Muscle layer of colon (tissue), 2 donors: ENCODE results near the gene ADGRA1.

ENCODE experiments used
- H3K27ac ChIP-seq: one replicate; pipeline ENCODE4 v1.7.0; 2013; ENCODE audit warnings: low read depth, mild to moderate bottlenecking, low read length, moderate library complexity
- H3K27me3 ChIP-seq, 2 donors: one replicate each; pipeline ENCODE4 v1.7.0; 2013; ENCODE audit warnings: low read length in 2 of 2, mild to moderate bottlenecking in 2 of 2; ENCODE audit not compliant: insufficient read depth in 2 of 2, control insufficient read depth in 1 of 2
- H3K36me3 ChIP-seq: one replicate; pipeline ENCODE4 v1.7.0; 2013; ENCODE audit warnings: mild to moderate bottlenecking, low read length; ENCODE audit not compliant: insufficient read depth
- H3K4me1 ChIP-seq: one replicate; pipeline ENCODE4 v1.7.0; 2013; ENCODE audit warnings: mild to moderate bottlenecking, low read length; ENCODE audit not compliant: insufficient read depth
- H3K4me3 ChIP-seq, 2 donors: one replicate each; pipeline ENCODE4 v1.7.0; 2013; ENCODE audit warnings: low read length in 2 of 2, low read depth in 1 of 2, mild to moderate bottlenecking in 1 of 2, moderate library complexity in 1 of 2
- H3K9ac ChIP-seq: one replicate; pipeline ENCODE4 v1.7.0; 2013; ENCODE audit warnings: low read length
- H3K9me3 ChIP-seq: one replicate; pipeline ENCODE4 v1.7.0; 2013; ENCODE audit warnings: mild to moderate bottlenecking, low read length
- donor health status: abdominal sarcoma.
- donor health status: Adenocarcinoma of cecum.

The ADGRA1 gene

DNA sequence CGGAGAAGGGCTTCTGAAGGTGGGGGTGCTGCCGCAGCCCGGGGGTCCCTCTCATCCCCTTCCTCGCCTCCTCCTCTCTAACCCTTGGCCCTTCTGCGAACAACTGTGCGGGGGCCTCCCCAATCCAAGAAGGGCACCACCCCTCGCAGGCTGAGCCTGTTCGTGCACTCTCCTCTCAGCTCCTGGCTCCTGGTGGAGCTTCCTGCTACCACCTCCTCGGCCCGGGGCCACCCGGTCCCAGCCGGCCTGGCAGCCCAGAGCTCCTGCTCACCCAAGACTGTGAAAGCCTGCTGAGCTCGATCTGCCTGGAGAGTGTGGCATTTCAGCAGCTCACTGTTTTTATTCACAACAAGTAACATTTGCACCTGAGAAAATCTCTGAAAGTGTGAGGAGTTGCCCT is 2.4 kb downstream of the ADGRA1 start:
- no peak overlapping the region for H3K27ac ChIP-seq
- no peaks in the 10 kb centered on the region for H3K9me3 ChIP-seq
- no peaks in the 10 kb centered on the region for H3K4me1 ChIP-seq
- no peaks in the 10 kb centered on the region for H3K36me3 ChIP-seq
- H3K9ac ChIP-seq, result no peak overlapping the region
- H3K27me3 ChIP-seq, result peaks cover 3 to 44% of the 10 kb centered on the region in 2 donors
- no peak overlapping the region for H3K4me3 ChIP-seq

DNA sequence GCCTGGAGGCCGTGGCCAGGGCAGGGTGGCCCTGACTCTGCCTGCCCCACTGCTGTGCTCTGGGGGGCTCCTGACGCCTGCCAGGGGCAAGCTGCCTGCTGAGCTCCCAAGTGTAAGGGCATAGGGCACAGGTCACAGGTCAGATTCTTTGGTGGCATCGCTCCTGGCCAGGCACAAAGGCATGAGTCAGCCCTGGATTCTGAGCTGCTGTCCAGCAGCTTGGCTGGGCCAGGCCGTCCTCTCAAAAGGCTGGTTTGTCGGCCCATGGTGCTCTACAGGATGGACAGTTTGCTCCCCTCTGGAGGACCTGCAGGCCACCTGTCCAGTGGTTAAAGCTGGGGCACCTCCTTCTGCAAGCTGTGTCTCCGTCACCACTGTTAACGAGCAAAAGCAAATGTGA is 2.9 kb downstream of the ADGRA1 start:
- H3K27ac ChIP-seq, result no peak overlapping the region
- no peaks in the 10 kb centered on the region for H3K9me3 ChIP-seq
- H3K4me1 ChIP-seq, result no peaks in the 10 kb centered on the region
- H3K36me3 ChIP-seq, result no peaks in the 10 kb centered on the region
- H3K27me3 ChIP-seq, result peaks cover 3 to 39% of the 10 kb centered on the region in 2 donors
- no peak overlapping the region for H3K9ac ChIP-seq
- no peak overlapping the region for H3K4me3 ChIP-seq

DNA sequence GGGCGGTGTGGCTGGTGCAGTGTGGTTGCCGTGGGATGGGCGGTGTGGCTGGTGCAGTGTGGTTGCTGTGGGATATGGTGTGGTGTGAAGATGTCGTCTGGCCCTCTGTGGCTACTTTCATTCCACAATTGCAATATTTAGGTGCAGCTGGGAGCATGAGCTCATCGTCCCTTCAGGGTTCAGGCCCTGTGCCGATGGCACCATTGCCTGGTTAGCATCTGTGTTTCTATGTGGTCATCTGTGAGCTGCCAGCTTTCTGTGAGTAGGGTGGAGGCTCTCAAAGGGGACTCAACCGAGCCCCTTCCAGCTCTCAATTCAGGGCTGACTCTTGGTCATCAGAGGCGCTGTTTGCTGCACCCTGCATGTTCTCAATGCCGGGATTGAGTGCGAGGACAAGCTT is 3.6 kb downstream of the ADGRA1 start:
- H3K4me3 ChIP-seq, result no peak overlapping the region
- no peaks in the 10 kb centered on the region for H3K36me3 ChIP-seq
- H3K27me3 ChIP-seq, result peaks cover 3 to 32% of the 10 kb centered on the region in 2 donors
- H3K9me3 ChIP-seq, result no peaks in the 10 kb centered on the region
- no peak overlapping the region for H3K9ac ChIP-seq
- no peak overlapping the region for H3K27ac ChIP-seq
- H3K4me1 ChIP-seq, result no peaks in the 10 kb centered on the region

DNA sequence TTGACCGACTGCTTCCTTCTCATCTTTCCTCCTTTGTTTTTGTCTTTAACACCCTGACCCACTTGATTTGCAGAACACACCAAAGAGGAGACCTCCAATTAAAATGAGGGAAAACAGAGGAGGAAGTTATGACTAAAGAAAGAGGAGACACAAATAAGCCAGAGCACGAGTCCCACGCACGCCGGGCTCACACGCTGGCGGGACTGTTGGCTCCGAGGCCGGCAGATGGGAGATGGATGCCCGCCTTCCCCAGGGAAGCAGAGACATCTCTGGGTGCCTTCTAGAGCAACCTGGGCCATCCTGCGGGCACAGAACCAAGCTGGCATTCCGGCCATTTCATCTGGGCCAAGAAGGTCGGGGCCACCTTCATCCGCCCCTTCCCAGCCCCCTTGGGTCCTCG is 5.6 kb downstream of the ADGRA1 start:
- H3K27me3 ChIP-seq, result peaks cover 0 to 29% of the 10 kb centered on the region in 2 donors
- no peaks in the 10 kb centered on the region for H3K36me3 ChIP-seq
- no peaks in the 10 kb centered on the region for H3K9me3 ChIP-seq
- H3K4me1 ChIP-seq, result no peaks in the 10 kb centered on the region
- no peak overlapping the region for H3K9ac ChIP-seq
- H3K4me3 ChIP-seq, result no peak overlapping the region
- no peak overlapping the region for H3K27ac ChIP-seq

DNA sequence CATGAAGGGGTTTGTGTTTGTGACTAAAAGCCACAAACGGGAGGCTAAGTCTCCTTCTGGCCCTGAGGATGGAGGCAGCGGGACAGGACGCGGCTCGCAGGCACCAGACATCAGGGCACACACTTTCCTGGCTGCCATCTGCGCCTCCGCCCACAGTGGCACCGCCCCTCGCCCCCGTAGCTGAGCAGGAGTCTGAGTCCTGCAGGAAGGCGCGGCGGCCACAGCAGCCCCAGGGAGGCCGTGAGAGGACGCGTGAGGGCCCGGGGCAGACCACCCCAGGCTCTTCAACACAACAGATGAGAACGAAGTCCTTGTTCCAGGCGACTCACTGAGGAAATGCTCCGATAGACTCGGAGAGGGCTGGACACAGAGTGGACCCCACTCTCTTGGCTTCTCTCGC is 6.6 kb downstream of the ADGRA1 start:
- no peak overlapping the region for H3K4me3 ChIP-seq
- no peak overlapping the region for H3K9ac ChIP-seq
- H3K27me3 ChIP-seq, result peaks cover 0 to 28% of the 10 kb centered on the region in 2 donors
- no peaks in the 10 kb centered on the region for H3K9me3 ChIP-seq
- H3K36me3 ChIP-seq, result no peaks in the 10 kb centered on the region
- H3K4me1 ChIP-seq, result no peaks in the 10 kb centered on the region
- no peak overlapping the region for H3K27ac ChIP-seq

DNA sequence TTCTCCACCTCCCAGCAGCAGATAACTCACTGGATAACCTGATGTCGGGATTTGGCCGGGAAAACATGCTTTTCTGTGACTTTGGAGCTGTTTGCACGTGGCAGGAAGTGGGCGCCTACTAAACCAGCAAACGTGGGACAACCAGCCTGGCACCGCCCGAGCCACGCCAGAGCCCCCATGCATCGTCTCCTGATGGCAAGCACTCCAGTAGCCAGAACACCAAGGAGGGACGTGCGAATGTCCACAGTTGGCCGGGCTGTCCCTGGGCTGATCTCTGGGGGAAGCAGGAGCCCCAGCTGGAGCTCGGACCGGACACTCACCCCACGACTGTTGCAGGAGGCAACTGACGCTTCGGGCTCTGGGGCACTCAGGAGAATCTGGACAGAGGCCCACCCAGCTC is 7.1 kb downstream of the ADGRA1 start:
- Histone ChIP-seq H3K27ac (no peak overlapping the region), H3K4me3 (no peak overlapping the region), H3K9ac (no peak overlapping the region), H3K27me3 (peaks cover 0 to 26% of the 10 kb centered on the region in 2 donors), H3K9me3 (no peaks in the 10 kb centered on the region), H3K4me1 (no peaks in the 10 kb centered on the region), H3K36me3 (no peaks in the 10 kb centered on the region)

DNA sequence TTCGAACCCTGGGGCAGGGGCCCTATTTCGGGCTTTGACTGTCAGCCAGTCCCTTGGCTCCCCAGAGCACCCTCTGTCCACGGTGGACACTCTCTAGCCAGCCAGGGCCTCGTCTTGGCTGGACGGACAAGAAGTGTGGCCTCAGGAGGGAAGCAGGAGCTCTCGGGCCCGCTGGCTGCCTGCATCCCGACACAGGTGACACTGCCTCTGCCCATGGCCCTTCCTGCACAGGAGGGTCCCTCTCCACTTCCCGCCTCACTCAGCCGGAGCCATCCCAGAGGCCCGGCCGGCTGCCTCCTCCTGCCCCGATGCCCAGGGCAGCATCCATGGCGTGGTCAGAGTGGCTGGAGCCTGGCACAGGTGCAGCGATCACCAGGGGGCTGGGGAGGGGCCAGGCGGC is 7.9 kb downstream of the ADGRA1 start:
- Histone ChIP-seq H3K36me3 (no peaks in the 10 kb centered on the region), H3K27ac (no peak overlapping the region), H3K4me1 (no peaks in the 10 kb centered on the region), H3K9me3 (no peaks in the 10 kb centered on the region), H3K27me3 (peaks cover 0 to 25% of the 10 kb centered on the region in 2 donors), H3K4me3 (no peak overlapping the region), H3K9ac (no peak overlapping the region)

DNA sequence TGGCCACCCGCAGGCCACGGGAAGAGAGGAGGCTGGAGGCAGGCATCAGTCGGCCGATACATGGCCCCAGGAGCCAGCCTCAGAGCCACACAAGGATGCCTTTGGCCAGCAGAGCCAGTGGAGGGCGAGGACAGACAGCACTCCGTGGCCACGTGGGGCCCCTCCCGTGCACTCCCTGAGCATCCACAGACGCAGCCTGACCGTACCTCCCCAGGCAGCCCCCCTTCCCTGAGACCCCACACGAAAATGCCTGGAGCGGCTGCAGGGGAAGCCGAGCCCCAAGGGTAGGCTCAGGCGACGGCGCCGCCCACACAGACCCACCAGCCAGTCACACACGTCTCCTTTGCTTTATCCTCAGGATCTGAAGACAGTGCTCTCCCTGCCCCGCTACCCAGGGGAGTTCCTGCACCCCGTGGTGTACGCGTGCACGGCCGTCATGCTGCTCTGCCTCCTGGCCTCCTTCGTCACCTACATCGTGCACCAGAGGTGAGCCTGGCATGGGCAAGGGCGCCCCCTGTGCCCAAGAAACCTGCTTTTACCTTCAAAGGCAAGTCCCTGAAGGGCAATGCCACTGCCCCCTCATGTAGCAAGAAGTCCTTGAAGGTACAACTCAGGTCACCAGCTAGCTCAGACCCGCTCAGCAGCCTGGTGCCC is 9.0 kb downstream of the ADGRA1 start:
- H3K4me1 ChIP-seq, result no peaks in the 10 kb centered on the region
- no peaks in the 10 kb centered on the region for H3K36me3 ChIP-seq
- no peak overlapping the region for H3K9ac ChIP-seq
- H3K27ac ChIP-seq, result no peak overlapping the region
- H3K9me3 ChIP-seq, result no peaks in the 10 kb centered on the region
- peaks cover 0 to 35% of the 10 kb centered on the region in 2 donors for H3K27me3 ChIP-seq
- H3K4me3 ChIP-seq, result no peak overlapping the region

DNA sequence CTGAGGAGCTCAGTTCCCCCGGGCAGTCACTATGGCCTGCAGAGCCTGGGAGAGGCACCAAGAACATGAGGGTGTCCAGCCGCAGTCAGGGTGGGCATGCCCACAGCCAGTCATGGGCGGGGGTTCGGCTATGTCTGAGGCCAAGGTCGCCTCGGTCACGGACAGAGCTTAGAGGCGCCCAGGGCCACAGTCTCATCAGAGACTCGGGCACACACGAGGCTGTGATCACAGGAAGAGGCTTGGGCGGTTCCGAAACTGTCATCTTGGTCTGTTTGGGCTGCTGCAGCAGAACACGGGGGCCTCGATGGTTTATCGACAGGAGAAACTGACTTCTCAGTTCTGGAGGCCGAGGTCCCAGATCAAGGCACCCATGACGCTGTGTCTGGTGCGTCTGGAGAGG is 9.7 kb downstream of the ADGRA1 start:
- Histone ChIP-seq H3K4me3 (no peak overlapping the region), H3K9ac (no peak overlapping the region), H3K9me3 (no peaks in the 10 kb centered on the region), H3K27me3 (peaks cover 0 to 38% of the 10 kb centered on the region in 2 donors), H3K27ac (no peak overlapping the region), H3K4me1 (no peaks in the 10 kb centered on the region), H3K36me3 (no peaks in the 10 kb centered on the region)

DNA sequence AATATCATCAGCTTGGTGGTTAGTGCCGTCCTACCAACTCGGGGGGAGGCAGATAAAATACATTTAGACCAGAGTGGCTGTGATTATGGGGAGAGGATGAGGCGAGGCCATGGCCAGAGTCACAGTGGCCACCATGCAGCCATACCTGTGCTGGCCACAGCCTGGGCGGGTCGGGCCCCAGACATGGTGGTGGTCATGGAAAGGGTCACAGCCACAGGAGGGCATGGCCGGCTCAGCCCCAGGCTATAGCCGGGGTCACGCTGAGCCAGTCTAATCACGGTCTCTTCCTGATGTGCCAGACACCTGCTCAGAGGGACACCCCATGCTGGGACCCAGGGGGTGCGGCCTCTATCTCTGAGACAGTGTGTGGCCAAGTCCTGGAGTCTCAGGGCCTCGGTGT is 10.2 kb downstream of the ADGRA1 start:
- H3K27ac ChIP-seq, result no peak overlapping the region
- no peak overlapping the region for H3K9ac ChIP-seq
- no peaks in the 10 kb centered on the region for H3K9me3 ChIP-seq
- H3K4me1 ChIP-seq, result no peaks in the 10 kb centered on the region
- H3K36me3 ChIP-seq, result no peaks in the 10 kb centered on the region
- no peak overlapping the region for H3K4me3 ChIP-seq
- peaks cover 0 to 42% of the 10 kb centered on the region in 2 donors for H3K27me3 ChIP-seq

DNA sequence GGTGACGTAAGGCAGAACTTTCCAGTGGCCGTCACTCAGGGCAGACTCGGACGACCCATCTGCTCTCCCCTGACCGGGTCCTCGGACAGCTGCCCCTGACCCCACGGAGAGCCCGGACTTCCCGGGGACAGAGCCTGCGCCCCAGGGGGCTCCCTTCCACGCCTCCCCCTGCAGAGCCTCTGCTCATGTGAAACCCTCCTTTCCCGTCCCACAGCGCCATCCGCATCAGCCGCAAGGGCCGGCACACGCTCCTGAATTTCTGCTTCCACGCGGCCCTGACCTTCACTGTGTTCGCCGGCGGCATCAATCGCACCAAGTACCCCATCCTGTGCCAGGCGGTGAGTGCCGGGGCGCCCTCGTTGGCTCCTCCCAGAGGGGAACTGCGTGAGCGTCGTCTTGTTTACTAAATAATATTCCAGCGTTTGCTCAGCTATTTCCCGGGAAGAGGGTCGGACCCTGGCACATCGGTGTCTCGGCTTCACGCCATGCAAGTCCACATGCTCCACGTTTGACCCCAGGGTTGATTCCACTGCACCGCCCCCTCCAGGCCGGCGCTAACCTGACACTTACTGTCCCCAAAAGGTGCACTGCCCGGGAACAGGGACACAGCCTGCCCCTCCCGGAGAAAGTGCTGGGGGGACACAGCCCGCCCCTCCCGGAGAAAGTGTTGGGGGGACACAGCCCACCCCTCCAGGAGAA is 10.9 kb downstream of the ADGRA1 start:
- Histone ChIP-seq H3K27me3 (peaks cover 0 to 48% of the 10 kb centered on the region in 2 donors), H3K9ac (no peak overlapping the region), H3K27ac (no peak overlapping the region), H3K36me3 (no peaks in the 10 kb centered on the region), H3K9me3 (no peaks in the 10 kb centered on the region), H3K4me1 (no peaks in the 10 kb centered on the region), H3K4me3 (no peak overlapping the region)

DNA sequence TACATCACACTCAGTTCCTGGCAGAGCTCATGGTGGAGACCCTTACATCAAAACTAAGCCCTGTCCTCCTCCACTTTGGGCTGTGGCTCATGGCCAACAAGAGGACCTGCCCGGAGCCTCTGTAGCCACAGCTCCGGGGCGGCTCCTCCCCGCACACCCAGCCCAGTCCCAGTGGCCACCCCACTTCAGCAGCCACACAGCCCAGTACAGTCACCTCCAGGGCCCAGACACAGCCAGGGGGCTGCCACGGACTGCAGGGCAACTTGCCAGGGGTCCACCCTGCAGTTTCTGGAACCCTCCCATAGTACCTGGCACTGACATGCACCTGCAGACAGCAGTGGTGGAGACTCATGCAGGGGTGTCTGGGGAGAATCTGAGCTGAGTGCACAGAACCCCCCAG is 11.8 kb downstream of the ADGRA1 start:
- Histone ChIP-seq H3K36me3 (no peaks in the 10 kb centered on the region), H3K27ac (no peak overlapping the region), H3K4me3 (no peak overlapping the region), H3K9me3 (no peaks in the 10 kb centered on the region), H3K9ac (no peak overlapping the region), H3K27me3 (peaks cover 0 to 52% of the 10 kb centered on the region in 2 donors), H3K4me1 (no peaks in the 10 kb centered on the region)
